ENCODE measurements around the gene SLC35F3. TPM values are rescaled to one million over a fixed set of nuclear protein-coding genes. Genes with fewer than 3 reads are reported as not detected.

Gene SLC35F3
- total and polyA plus RNA-seq, 9 of the 15 experiments (the other 6 are each of a cell fraction or from before 2014, with no cell fraction given), result 0.04 to 0.07 (median 0.04) TPM; not detected in 6

GRCh38 chr1:234262007-234262753, 357.7 kb downstream of the SLC35F3 start (continued):
- no peak for TF ChIP-seq CHD7 (IDR thresholded peaks at IDR 0.05; ENCODE audit: low read depth, low read length)
- TF ChIP-seq SP1 (CRISPR knock-in tag; IDR thresholded peaks at IDR 0.05), result no peak
- TF ChIP-seq SAFB2 (IDR thresholded peaks at IDR 0.05; ENCODE audit: borderline replicate concordance, low read depth, low read length, severe bottlenecking), result no peak
- no peak for TF ChIP-seq EHMT2 (IDR thresholded peaks at IDR 0.05)
- TF ChIP-seq CREB3 (tag; conservative IDR thresholded peaks at IDR 0.05; ENCODE audit: low read depth), result no peak
- no peak for TF ChIP-seq THRA (IDR thresholded peaks at IDR 0.05)

Data from K562 (cell line).